ENCODE data around the gene ZBTB7B. TPM values are rescaled to one million over a fixed set of nuclear protein-coding genes. Genes with fewer than 3 reads are reported as not detected.

The ZBTB7B gene
- total RNA-seq, 4 donors from 2014 or later, result 45.5 to 63.4 (median 49.5) TPM

- TF ChIP-seq CTCF (IDR thresholded peaks at IDR 0.05), result no peak
- no peak for TF ChIP-seq POLR2AphosphoS5 (IDR thresholded peaks at IDR 0.05)
- TF ChIP-seq POLR2A (IDR thresholded peaks at IDR 0.05), result no peak
- TF ChIP-seq EP300 (IDR thresholded peaks at IDR 0.05), result no peak
- Histone ChIP-seq H3K9me3 (no peaks in the 10 kb centered on the region), H3K36me3 (no peaks in the 10 kb centered on the region), H3K27ac (no peak overlapping the region), H3K4me3 (no peak overlapping the region), H3K27me3 (no peaks in the 10 kb centered on the region), H3K4me1 (peaks cover 0 to 13% (median 4%) of the 10 kb centered on the region in 3 donors)
- WGBS, 2 donors (ENCODE audit: low coverage in 1 of 2), result 60% methylated on average over 1 of the region's 4 CpGs; no CpG with 5 or more reads in 1 of the 2 donors
- ATAC-seq, result no peak
Measured at GRCh38 chr1:155022927-155023236, 20.3 kb downstream of the ZBTB7B start.

- Histone ChIP-seq H3K27me3 (no peaks in the 10 kb centered on the region), H3K36me3 (no peaks in the 10 kb centered on the region), H3K4me3 (no peak overlapping the region), H3K9me3 (no peaks in the 10 kb centered on the region), H3K27ac (no peak overlapping the region), H3K4me1 (peaks cover 0 to 5% (median 0%) of the 10 kb centered on the region in 3 donors)
- TF ChIP-seq POLR2AphosphoS5 (IDR thresholded peaks at IDR 0.05), result no peak
- TF ChIP-seq EP300 (IDR thresholded peaks at IDR 0.05), result no peak
- no peak for TF ChIP-seq CTCF (IDR thresholded peaks at IDR 0.05)
- no peak for TF ChIP-seq POLR2A (IDR thresholded peaks at IDR 0.05)
- no peak for ATAC-seq
- 60 to 85% methylated on average over 4 of the region's 5 CpGs for WGBS, 2 donors (ENCODE audit: low coverage in 1 of 2)
Measured at GRCh38 chr1:155023627-155024026, 21.0 kb downstream of the ZBTB7B start.

- H3K4me1 ChIP-seq, result no peaks in the 10 kb centered on the region
- H3K27ac ChIP-seq, result no peak overlapping the region
- 65 to 93% methylated on average over 2 to 5 of the region's 9 CpGs for WGBS, 2 donors (ENCODE audit: low coverage in 1 of 2)
- no peaks in the 10 kb centered on the region for H3K36me3 ChIP-seq
- TF ChIP-seq POLR2AphosphoS5 (IDR thresholded peaks at IDR 0.05), result no peak
- TF ChIP-seq EP300 (IDR thresholded peaks at IDR 0.05), result no peak
- no peak for TF ChIP-seq POLR2A (IDR thresholded peaks at IDR 0.05)
- no peak for TF ChIP-seq CTCF (IDR thresholded peaks at IDR 0.05)
- no peak for ATAC-seq
- no peaks in the 10 kb centered on the region for H3K27me3 ChIP-seq
- H3K9me3 ChIP-seq, result no peaks in the 10 kb centered on the region
- H3K4me3 ChIP-seq, result no peak overlapping the region
Measured at GRCh38 chr1:155024315-155024714, 21.7 kb downstream of the ZBTB7B start.

- H3K4me1 ChIP-seq, result no peaks in the 10 kb centered on the region
- no peaks in the 10 kb centered on the region for H3K27me3 ChIP-seq
- no peak overlapping the region for H3K4me3 ChIP-seq
- no peak for TF ChIP-seq CTCF (IDR thresholded peaks at IDR 0.05)
- no peak for TF ChIP-seq POLR2AphosphoS5 (IDR thresholded peaks at IDR 0.05)
- no peak for TF ChIP-seq EP300 (IDR thresholded peaks at IDR 0.05)
- TF ChIP-seq POLR2A (IDR thresholded peaks at IDR 0.05), result no peak
- no peaks in the 10 kb centered on the region for H3K36me3 ChIP-seq
- WGBS, 2 donors (ENCODE audit: low coverage in 1 of 2), result 20% methylated on average over 1 of the region's 9 CpGs; no CpG with 5 or more reads in 1 of the 2 donors
- H3K9me3 ChIP-seq, result no peaks in the 10 kb centered on the region
- H3K27ac ChIP-seq, result no peak overlapping the region
- no peak for ATAC-seq
Measured at GRCh38 chr1:155026154-155026553, 23.6 kb downstream of the ZBTB7B start.

- Histone ChIP-seq H3K27ac (no peak overlapping the region), H3K36me3 (no peaks in the 10 kb centered on the region), H3K27me3 (no peaks in the 10 kb centered on the region), H3K4me3 (no peak overlapping the region), H3K9me3 (no peaks in the 10 kb centered on the region), H3K4me1 (no peaks in the 10 kb centered on the region)
- 100% methylated on average over 1 of the region's 6 CpGs; no CpG with 5 or more reads in 1 of the 2 donors for WGBS, 2 donors (ENCODE audit: low coverage in 1 of 2)
- no peak for ATAC-seq
- no peak for TF ChIP-seq POLR2A (IDR thresholded peaks at IDR 0.05)
- no peak for TF ChIP-seq CTCF (IDR thresholded peaks at IDR 0.05)
- no peak for TF ChIP-seq POLR2AphosphoS5 (IDR thresholded peaks at IDR 0.05)
- no peak for TF ChIP-seq EP300 (IDR thresholded peaks at IDR 0.05)
Measured at GRCh38 chr1:155026588-155026987, 24.0 kb downstream of the ZBTB7B start.
